H9 (cell line): ENCODE results near the gene CCDC175. TPM values are rescaled to one million over a fixed set of nuclear protein-coding genes. Genes with fewer than 3 reads are reported as not detected.

ENCODE experiments used
- DNase-seq: peaks from one replicate; pipeline ENCODE4 v3.0.0-alpha.2; 2017
- H2AFZ ChIP-seq: one replicate; pipeline ENCODE4 v1.6.1; 2013; ENCODE audit warnings: mild to moderate bottlenecking, low read length, control low read depth, moderate library complexity
- H2AK5ac ChIP-seq: 2 replicates; pipeline ENCODE4 v1.6.1; 2013; ENCODE audit warnings: low read length, control low read depth, mixed read lengths; ENCODE audit not compliant: insufficient read length
- H2BK120ac ChIP-seq: one replicate; pipeline ENCODE4 v1.6.1; 2013; ENCODE audit warnings: low read depth, mild to moderate bottlenecking, low read length, control low read depth, inconsistent platforms; ENCODE audit not compliant: poor library complexity, severe bottlenecking
- H2BK12ac ChIP-seq: 2 replicates; pipeline ENCODE4 v1.6.1; 2013; ENCODE audit warnings: low read length, control low read depth, mixed read lengths, low read depth; ENCODE audit not compliant: insufficient read length
- H2BK15ac ChIP-seq: 2 replicates; pipeline ENCODE4 v1.6.1; 2013; ENCODE audit warnings: low read depth, low read length, control low read depth
- H2BK20ac ChIP-seq: one replicate; pipeline ENCODE4 v1.6.1; 2013; ENCODE audit warnings: low read depth, mild to moderate bottlenecking, low read length, control low read depth, inconsistent platforms; ENCODE audit not compliant: poor library complexity, severe bottlenecking
- H2BK5ac ChIP-seq: 2 replicates; pipeline ENCODE4 v1.6.1; 2013; ENCODE audit warnings: low read length, control low read depth, mixed read lengths; ENCODE audit not compliant: insufficient read length
- H3K14ac ChIP-seq: 2 replicates; pipeline ENCODE4 v1.6.1; 2013; ENCODE audit warnings: low read length, control low read depth; ENCODE audit not compliant: insufficient read depth
- H3K18ac ChIP-seq: 2 replicates; pipeline ENCODE4 v1.6.1; 2013; ENCODE audit warnings: low read depth, mild to moderate bottlenecking, mixed read lengths, low read length, control low read depth; ENCODE audit not compliant: insufficient read length
- H3K23ac ChIP-seq: 2 replicates; pipeline ENCODE4 v1.6.1; 2013; ENCODE audit warnings: low read length, control low read depth, mixed read lengths, low read depth; ENCODE audit not compliant: insufficient read length
- H3K23me2 ChIP-seq: 2 replicates; pipeline ENCODE4 v1.6.1; 2013; ENCODE audit warnings: low read depth, mild to moderate bottlenecking, mixed read lengths, low read length, control low read depth; ENCODE audit not compliant: insufficient read length, poor library complexity, severe bottlenecking
- H3K27ac ChIP-seq: 2 replicates; pipeline ENCODE4 v1.5.1; 2013; ENCODE audit warnings: low read length, control low read depth, mixed read lengths, low read depth; ENCODE audit not compliant: insufficient read length
- H3K27me3 ChIP-seq: 2 replicates; pipeline ENCODE4 v1.6.1; 2013; ENCODE audit warnings: low read length, control low read depth, inconsistent platforms; ENCODE audit not compliant: insufficient read depth
- H3K4ac ChIP-seq: 2 replicates; pipeline ENCODE4 v1.6.1; 2013; ENCODE audit warnings: low read depth, mild to moderate bottlenecking, control low read depth, inconsistent platforms, low read length, moderate library complexity
- H3K4me1 ChIP-seq: 2 replicates; pipeline ENCODE4 v1.6.1; 2013; ENCODE audit warnings: low read length, control low read depth, inconsistent platforms; ENCODE audit not compliant: insufficient read depth
- H3K4me2 ChIP-seq: 2 replicates; pipeline ENCODE4 v1.6.1; 2013; ENCODE audit warnings: low read length, control low read depth, mixed read lengths; ENCODE audit not compliant: insufficient read length, insufficient read depth
- H3K56ac ChIP-seq: 2 replicates; pipeline ENCODE4 v1.6.1; 2013; ENCODE audit warnings: low read depth, mild to moderate bottlenecking, mixed read lengths, low read length, control low read depth; ENCODE audit not compliant: insufficient read length
- H3K79me1 ChIP-seq: 2 replicates; pipeline ENCODE4 v1.6.1; 2013; ENCODE audit warnings: low read depth, mild to moderate bottlenecking, moderate library complexity, low read length, control low read depth, inconsistent platforms; ENCODE audit not compliant: insufficient read depth, poor library complexity, severe bottlenecking
- H3K79me2 ChIP-seq: 2 replicates; pipeline ENCODE4 v1.6.1; 2013; ENCODE audit warnings: low read length, control low read depth, inconsistent platforms; ENCODE audit not compliant: insufficient read depth
- H3K9ac ChIP-seq: 2 replicates; pipeline ENCODE4 v1.6.1; 2013; ENCODE audit warnings: low read length, control low read depth, mixed read lengths; ENCODE audit not compliant: insufficient read length; ENCODE audit errors: extremely low read depth
- H3K9me3 ChIP-seq: one replicate; pipeline ENCODE4 v1.6.1; 2013; ENCODE audit warnings: low read depth, low read length, inconsistent platforms; ENCODE audit not compliant: control insufficient read depth
- H3T11ph ChIP-seq: one replicate; pipeline ENCODE4 v1.6.1; 2013; ENCODE audit warnings: mild to moderate bottlenecking, low read length, control low read depth, inconsistent platforms
- H4K20me1 ChIP-seq: one replicate; pipeline ENCODE4 v1.6.1; 2013; ENCODE audit not compliant: control insufficient read depth, insufficient read length, insufficient read depth
- H4K5ac ChIP-seq: 2 replicates; pipeline ENCODE4 v1.6.1; 2013; ENCODE audit warnings: low read depth, mild to moderate bottlenecking, mixed read lengths, low read length, control low read depth; ENCODE audit not compliant: insufficient read length
- H4K8ac ChIP-seq: replicated peaks from 2 replicates; pipeline ENCODE4 v1.6.1; 2013; ENCODE audit warnings: low read length, control low read depth, mixed read lengths, low read depth; ENCODE audit not compliant: insufficient read length
- H4K91ac ChIP-seq: 2 replicates; pipeline ENCODE4 v1.6.1; 2013; ENCODE audit warnings: low read depth, mild to moderate bottlenecking, moderate library complexity, mixed read lengths, low read length, control low read depth; ENCODE audit not compliant: insufficient read length
- H3K27ac Mint-ChIP-seq, 3 experiments: 2 replicates in 2 of 3; 3 replicates in 1 of 3; pipeline ENCODE4 v1.8.0; 2020 to 2021; ENCODE audit warnings: mixed read lengths in 3 of 3, mild to moderate bottlenecking in 1 of 3, moderate library complexity in 1 of 3
- H3K27me3 Mint-ChIP-seq: 2 replicates; pipeline ENCODE4 v1.8.0; 2021; ENCODE audit warnings: low read depth, mild to moderate bottlenecking, moderate library complexity, mixed read lengths
- H3K36me3 Mint-ChIP-seq, 3 experiments: 2 replicates in 2 of 3; 3 replicates in 1 of 3; pipeline ENCODE4 v1.8.0; 2020 to 2021; ENCODE audit warnings: low read depth in 3 of 3, mixed read lengths in 3 of 3; ENCODE audit not compliant: insufficient read depth in 1 of 3
- H3K4me1 Mint-ChIP-seq, 2 experiments: 2 replicates each; pipeline ENCODE4 v1.8.0; 2020; ENCODE audit warnings: mixed read lengths in 2 of 2
- H3K4me3 Mint-ChIP-seq, 2 experiments: 2 replicates in 1 of 2; 3 replicates in 1 of 2; pipeline ENCODE4 v1.8.0; 2020 to 2021; ENCODE audit warnings: mild to moderate bottlenecking in 2 of 2, mixed read lengths in 2 of 2, moderate library complexity in 1 of 2
- H3K9me3 Mint-ChIP-seq, 2 experiments: 2 replicates in 1 of 2; 3 replicates in 1 of 2; pipeline ENCODE4 v1.8.0; 2020; ENCODE audit warnings: mild to moderate bottlenecking in 2 of 2, mixed read lengths in 2 of 2, moderate library complexity in 1 of 2
- WGBS: extraction: QIAGEN DNeasy Blood & Tissue Kit; methylation state at CpG from one replicate; pipeline ENCODE4 v1.1.7; 2013; ENCODE audit warnings: missing lambda C conversion rate, low lambda C conversion rate, mixed read lengths; ENCODE audit not compliant: insufficient read length; ENCODE audit errors: extremely low coverage; 5-methylcytosine and 5-hydroxymethylcytosine counted together
- total RNA-seq: library from RNA; stranded (reverse); gene quantifications from 2 replicates; pipeline ENCODE4 v1.2.1, GENCODE V29; 2021
- TF ChIP-seq, protein P1 (sequence below): fragments of 200-600 bp; sonication (generic); conservative IDR thresholded peaks from 3 replicates; pipeline ENCODE4 v1.8.0; 2021; ENCODE audit warnings: antibody characterized with exemption, mild to moderate bottlenecking

CCDC175 gene
- total RNA-seq, 1 experiment from 2014 or later: 0.09 TPM

- H4K20me1 ChIP-seq: no peaks in the 10 kb centered on the region
- no peak overlapping the region for H2BK15ac ChIP-seq
- no peak overlapping the region for H2BK5ac ChIP-seq
- H2AK5ac ChIP-seq: no peak overlapping the region
- no peak overlapping the region for H3K18ac ChIP-seq
- no peak overlapping the region for H3K9ac ChIP-seq
- Mint-ChIP-seq H3K4me3 (no peak overlapping the region; a peak in 1 of 5 replicates), H3K27ac (peak overlapping the region in 1 of 3 experiments; percentile 3; a peak in 1 of 7 replicates), H3K4me1 (peaks cover 16 to 18% of the 10 kb centered on the region in 2 experiments), H3K9me3 (no peaks in the 10 kb centered on the region), H3K27me3 (no peaks in the 10 kb centered on the region), H3K36me3 (peaks cover 5 to 17% (median 17%) of the 10 kb centered on the region in 3 experiments; a peak in 6 of 7 replicates)
- no peak overlapping the region for H2BK20ac ChIP-seq
- H3K56ac ChIP-seq: no peak overlapping the region
- H3K27ac ChIP-seq: no peak overlapping the region
- no peak overlapping the region for H2AFZ ChIP-seq
- TF ChIP-seq, protein P1, sequence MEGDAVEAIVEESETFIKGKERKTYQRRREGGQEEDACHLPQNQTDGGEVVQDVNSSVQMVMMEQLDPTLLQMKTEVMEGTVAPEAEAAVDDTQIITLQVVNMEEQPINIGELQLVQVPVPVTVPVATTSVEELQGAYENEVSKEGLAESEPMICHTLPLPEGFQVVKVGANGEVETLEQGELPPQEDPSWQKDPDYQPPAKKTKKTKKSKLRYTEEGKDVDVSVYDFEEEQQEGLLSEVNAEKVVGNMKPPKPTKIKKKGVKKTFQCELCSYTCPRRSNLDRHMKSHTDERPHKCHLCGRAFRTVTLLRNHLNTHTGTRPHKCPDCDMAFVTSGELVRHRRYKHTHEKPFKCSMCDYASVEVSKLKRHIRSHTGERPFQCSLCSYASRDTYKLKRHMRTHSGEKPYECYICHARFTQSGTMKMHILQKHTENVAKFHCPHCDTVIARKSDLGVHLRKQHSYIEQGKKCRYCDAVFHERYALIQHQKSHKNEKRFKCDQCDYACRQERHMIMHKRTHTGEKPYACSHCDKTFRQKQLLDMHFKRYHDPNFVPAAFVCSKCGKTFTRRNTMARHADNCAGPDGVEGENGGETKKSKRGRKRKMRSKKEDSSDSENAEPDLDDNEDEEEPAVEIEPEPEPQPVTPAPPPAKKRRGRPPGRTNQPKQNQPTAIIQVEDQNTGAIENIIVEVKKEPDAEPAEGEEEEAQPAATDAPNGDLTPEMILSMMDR: no peak
- no CpG with 5 or more reads among the region's 1 CpG for WGBS
- H4K5ac ChIP-seq: no peak overlapping the region
- H3K23me2 ChIP-seq: peaks cover 4% of the 10 kb centered on the region
- no peak for DNase-seq
- no peaks in the 10 kb centered on the region for H3K79me1 ChIP-seq
- no peak overlapping the region for H3K14ac ChIP-seq
- no peak overlapping the region for H3T11ph ChIP-seq
- no peak overlapping the region for H3K4ac ChIP-seq
- H2BK120ac ChIP-seq: no peak overlapping the region
- H3K4me2 ChIP-seq: no peak overlapping the region
- H3K27me3 ChIP-seq: no peaks in the 10 kb centered on the region; the same call in 1 of the 2 replicates
- H3K9me3 ChIP-seq: no peaks in the 10 kb centered on the region
- H2BK12ac ChIP-seq: no peak overlapping the region
- no peak overlapping the region for H3K23ac ChIP-seq
- no peak overlapping the region for H4K91ac ChIP-seq
- H3K4me1 ChIP-seq: no peaks in the 10 kb centered on the region
- no peak overlapping the region for H4K8ac ChIP-seq
- no peaks in the 10 kb centered on the region; the same call in 1 of the 2 replicates for H3K79me2 ChIP-seq
Measured at GRCh38 chr14:59480166-59480565, 96.4 kb downstream of the CCDC175 start.
